NCI-H2029 (cell line): Measurements from ENCODE around the gene STRIP1.
"Not testable (repeated sequence)": the region's sequence is repeated elsewhere in the genome, so short reads cannot be mapped to it uniquely, and the experiment has no call there.

Experiments used
- DNase-seq: peaks from one replicate; lab custom pipeline; 2025; lab: John Stamatoyannopoulos, UW

The STRIP1 gene

DNA sequence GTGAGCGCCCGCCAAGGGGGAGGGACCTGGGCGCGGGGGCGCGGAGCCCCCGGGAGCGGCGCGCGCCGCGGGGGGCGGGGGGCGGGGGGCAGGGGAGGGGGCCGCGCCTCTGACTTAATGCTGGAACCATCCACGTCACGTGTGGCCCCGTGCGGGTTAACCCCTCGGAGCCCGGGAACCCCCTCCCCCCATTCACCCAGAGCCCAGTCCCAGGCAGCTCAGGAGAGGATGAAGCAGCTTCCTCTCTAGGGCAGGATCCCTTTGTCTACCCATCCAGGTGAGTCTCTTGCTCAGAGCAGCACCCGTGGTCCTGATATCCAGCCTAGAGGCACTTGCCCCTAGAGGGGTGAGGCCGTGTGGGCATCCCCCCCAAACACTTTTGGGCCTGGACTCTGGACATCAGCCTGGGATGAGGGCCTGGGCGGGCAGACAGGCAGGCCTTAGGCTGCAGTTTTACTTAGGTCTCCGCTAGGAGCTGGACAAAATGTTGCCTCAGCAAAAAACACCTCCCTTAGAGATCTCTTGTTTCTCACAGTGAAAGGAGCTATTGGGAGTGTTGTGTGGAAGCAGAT, 36.3 kb downstream of the STRIP1 start, which contains the start of gene ALX3:
Gene ALX3, minus strand, starts transcription at position 2 of the 572 bp plus-strand sequence. CDS start 60 bp downstream, outside the sequence.
- DNase-seq, result no peak

DNA sequence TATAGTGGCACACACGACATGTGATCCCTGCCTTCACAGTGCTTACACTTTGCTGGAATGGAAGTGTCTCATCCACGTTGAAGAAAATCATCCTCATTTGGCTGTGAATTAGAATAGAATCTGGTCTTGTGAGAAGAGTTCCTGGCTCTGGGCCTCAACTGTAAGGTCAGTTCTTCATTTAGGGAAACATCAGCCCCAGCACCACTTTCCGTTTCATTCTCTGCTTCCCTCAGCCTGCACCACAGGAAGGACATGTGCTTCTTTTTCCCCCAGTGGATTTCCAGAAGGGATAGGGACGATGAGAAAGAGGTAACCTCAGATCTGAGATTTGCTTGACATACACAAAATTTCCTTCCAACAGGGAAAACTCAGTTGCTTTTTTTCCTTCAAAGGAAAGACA, 39.7 kb downstream of the STRIP1 start:
- no peak for DNase-seq

DNA sequence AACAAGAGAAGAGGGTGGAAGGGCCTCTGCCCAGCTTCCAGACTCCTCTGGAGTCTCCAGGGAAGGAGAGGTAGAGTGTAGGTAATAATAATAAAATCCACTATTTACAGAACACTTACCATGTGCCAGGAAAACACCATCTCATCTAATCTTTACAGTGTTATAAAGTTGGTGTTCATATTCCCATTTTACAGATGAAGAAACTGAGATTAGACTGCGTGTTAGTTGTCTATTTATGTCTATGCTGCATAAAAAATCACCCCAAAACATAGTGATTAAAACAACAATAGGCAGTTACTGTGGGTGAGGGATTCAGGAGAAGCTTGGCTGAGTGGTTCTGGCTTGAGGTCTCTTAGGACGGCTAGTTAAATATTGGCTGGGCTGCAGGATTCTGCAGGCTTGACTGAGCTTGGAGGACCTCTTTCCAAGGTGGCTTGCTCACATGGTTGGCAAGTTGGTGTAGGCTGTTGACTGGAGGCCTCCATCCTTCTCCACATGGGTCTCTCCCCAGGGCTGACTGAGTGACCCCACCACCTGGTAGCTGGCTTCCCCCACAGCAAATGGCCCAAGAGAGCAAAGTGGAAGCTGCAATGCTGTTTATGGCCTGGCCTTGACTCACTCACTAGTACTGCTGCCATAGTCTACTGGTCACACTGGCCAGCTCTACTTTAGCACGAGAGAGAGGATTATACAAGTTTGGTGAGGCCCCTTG, 42.5 kb downstream of the STRIP1 start:
- DNase-seq, result no peak

DNA sequence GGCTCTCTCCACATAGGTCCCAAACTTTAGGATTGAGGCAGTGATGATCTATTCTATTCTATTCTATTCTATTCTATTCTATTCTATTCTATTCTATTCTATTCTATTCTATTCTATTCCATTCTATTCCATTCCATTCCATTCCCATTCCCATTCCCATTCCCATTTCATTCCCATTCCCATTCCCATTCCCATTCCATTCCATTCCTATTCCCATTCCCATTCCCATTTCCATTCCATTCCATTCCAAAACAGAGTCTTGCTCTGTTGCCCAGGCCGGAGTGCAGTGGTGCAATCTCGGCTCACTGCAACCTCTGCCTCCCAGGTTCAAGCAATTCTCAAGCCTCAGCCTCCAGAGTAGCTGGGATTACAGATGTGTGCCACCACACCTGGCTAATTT, 45.6 kb downstream of the STRIP1 start:
- DNase-seq, result not testable (repeated sequence)

DNA sequence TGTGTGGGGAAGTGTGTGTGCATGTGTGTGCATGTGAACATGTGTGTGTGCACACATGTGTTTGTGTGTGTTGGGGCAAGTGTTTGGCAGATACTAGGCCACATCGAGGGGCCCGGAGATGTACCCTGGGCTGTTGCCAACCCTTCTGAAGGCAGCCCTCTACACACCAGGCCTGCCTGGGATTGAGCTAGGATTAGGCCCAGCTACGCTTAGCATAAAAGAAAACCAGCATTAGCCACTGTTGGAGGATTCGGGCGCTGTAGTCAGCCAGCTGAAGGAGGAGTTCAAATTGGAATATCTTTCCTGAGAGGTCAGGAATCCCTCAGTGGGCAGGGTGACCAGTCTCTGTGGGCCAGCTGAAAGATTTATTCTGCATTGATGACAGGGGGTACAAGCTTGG, 46.6 kb downstream of the STRIP1 start:
- DNase-seq, result no peak

DNA sequence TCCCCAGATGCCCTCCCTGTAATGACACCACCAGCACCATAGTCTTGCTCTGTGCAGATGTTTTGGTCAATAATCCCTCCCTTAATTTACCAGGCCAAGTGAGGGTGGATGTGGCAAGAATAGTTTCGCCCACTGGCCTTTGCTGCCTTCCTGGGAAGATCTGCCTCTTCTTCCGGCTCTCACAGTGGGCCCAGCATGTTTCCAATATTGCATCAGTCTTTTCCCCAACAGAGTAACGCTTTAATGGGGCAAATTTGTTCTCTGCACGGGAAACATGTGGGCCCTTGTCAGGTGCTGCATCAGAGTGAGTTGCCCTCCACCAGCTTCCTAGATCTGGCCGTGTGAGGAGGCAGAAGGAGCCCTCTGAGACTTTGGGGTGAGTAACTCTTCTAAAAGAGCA, 48.1 kb downstream of the STRIP1 start:
- DNase-seq, result no peak

DNA sequence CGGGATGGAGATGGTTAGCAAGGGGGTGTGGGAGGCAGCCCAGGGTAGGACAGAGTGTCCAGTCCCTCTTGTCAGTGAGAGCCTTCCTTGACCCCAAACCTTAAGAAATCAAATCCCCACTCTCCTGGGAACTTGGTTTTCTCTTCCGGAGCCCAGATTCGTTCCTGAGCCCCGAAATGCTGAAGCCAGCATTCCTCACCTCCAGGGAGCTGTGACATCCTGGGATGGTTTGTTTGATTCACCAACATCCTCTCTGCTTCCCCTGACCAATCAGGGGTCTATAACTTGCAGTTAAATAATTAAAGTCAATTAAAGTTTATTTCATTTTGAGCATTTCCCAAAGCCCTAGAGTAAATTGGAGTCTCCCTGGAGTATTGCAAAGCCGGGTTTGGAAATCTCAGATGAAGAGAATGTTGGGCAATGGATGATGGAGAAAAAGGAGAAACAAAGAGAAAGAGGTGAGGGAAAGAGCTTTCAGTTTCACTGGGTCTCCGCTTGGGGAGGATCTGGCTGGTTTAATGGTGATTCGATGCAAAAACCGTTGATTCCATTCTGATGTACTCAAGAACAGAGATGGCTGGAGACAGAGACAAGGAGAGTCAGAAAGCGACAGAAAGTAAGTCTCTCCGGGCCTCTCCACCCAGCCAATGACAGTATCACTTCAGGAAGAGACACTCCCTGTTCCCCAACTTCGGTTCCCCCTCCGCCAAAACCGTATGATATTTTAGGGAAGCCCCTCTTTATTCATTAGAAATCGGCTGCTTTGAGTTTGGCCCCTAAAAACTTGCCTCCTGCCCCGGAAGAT, 48.8 kb downstream of the STRIP1 start:
- no peak for DNase-seq

DNA sequence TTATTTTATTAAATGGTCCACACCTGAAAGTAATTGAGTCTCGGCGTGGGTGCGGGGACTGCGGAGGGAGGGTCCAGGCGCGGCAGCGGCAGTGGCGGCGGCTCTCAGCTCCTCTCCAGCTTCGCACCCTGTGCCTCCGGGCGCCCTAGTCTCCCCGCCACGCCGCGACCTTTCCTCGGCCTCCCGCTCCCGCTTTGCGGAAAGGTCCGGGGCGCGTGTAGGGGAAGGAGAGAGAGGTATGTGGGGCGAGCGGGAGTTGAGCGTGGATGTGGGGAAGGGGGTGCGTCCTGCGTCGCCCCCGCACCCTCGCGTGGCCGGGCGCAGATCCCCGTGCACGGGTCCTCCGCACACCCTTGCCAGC, 49.4 kb downstream of the STRIP1 start:
- DNase-seq, result no peak

DNA sequence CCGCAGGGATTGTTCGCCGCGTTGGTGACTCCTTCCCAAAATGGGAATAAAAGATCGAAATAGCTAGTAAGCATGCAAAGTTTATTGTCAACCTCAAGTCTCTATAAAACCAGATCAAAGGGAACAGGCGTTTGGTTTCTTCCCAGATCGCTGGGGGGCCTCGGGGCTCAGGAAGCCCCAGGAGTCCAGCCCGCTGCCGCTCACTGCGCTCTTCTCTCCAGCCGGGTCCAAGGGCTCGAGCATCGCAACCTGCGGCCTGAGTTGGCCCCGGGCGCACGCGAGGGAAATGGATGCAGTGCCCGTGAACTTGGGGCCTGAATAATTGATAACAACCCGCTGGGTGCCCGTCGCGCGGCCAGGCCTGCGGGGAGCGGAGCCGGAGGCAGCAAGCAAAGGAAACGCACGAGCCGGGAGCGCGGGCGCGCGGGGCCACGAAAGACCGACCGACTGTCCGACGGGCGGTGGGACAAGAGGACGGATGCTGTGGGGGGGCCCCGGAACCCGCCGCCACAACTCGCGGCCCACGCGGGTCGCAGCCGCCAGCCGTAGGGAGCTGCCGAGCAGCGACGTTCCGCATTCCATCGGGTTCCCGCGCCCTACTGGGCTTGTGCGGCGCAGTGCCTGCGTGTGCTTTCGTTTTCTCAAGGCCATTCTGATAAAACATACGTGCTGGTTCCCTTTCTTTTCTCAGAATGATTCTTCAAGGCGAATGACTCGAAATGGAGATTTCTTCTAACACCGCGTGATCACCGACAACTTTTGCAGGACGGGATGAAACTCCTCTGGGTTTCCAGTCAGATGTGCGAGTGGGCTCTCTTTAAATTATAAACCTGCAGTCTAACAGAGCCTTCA, 50.0 kb downstream of the STRIP1 start:
- DNase-seq, result no peak

DNA sequence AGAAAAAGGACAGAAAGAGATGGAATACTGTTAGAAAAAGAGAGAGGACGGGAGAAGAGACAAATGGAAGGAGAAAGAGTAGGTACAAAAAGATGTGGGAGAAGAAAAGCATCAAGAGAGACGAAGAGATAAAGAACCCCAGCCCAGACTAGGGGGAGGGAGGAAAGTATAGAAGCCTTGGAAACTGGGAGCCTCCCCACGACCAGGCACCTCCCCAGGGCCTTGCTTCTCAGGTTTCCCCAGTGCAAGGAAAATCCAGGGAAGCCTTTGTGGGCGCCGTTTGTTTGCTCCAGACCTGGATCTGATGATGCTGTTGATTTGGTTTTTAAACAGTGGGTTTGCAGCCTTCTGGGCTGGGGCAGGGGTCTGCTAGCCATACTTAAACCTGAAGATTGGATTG, 51.2 kb downstream of the STRIP1 start:
- DNase-seq, result no peak

DNA sequence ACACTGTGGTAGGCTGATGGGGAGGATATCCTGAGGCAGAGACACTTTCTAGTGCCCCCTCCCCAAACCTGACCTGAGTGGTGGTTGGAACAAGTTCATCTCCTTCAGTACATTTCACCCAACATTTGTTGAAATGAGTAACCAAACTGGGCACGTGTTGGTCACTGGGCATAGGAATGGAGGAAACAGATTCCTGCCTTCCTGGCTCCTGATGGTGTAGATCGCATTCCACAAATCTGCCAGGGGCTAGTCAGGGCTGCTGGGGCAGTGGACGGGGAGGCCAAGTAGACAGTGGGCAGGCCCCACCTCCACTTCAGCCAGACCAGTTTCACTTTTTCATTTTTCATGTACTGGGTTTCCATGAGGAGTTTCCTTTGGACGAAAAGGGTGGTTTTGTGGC, 52.5 kb downstream of the STRIP1 start:
- no peak for DNase-seq

DNA sequence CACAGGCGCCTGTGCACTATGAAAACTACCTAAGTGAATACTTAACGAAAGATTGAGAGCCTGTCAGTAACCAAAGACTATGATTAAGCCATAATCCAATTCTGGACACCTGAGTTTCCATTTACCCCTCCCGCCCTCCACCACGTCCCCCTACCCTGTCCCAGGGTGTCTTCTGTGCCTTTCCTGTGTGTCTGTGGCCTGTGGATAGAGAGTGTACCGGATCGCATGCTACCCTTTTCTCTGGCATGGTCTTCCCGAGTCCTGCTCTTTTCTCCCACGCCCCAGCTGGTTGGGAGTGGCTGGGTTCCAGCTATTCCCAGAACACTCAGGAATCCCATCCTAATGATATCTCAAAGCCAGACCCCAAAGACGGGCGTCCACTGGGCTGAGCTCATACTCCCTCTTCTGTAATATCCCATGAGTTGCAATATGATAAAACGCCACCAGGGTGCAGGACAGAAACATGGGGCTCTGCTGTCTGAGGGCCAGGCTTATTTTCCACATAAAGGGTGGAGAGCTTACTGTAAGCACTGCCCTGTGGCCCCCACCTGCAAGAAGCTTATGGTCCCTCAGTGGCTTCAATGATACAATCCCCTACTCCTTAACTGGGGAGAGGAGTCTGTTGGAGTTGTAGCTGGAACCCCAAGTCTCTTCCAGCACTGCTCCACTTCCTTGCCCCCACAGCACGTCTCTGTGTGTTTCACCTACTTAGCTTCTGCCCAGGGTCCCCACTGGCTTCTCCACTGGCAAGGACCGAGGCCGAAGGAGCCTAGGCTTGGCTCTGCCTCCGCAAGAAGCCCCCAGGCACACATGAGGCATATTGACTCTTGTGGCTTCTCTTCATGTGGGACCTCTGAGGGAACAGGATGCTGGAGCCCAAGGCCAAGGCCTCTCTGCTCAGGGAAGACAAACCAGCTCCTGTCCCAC, 53.7 kb downstream of the STRIP1 start:
- DNase-seq, result peak; percentile 29

DNA sequence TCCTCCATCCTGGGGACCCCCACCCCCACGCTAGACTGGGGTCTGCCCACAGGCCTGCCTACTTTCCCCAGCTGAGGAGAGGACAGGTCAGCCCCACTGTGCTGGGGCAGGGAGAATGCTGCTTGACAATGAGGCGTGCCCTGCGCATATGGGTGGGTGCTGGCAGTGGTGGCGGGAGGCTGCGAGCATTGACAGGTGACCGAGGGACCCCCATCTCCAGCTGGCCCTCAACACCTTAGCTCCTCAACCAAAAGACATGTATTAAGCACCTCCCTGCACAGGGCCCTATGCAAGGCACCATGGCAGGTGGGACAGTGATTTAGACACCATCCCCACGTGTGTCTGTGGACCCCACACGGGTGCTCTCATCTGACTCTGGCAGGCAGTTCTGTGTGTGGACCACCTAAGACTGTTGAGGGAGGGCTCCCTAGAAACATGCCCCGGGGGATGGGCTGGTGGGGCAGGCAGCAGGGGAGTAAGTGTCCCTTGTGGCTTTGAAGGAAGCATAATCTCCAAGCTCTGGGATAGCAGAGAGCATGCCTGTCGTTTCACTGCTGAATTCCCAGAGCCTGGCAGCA, 54.4 kb downstream of the STRIP1 start:
- no peak for DNase-seq

DNA sequence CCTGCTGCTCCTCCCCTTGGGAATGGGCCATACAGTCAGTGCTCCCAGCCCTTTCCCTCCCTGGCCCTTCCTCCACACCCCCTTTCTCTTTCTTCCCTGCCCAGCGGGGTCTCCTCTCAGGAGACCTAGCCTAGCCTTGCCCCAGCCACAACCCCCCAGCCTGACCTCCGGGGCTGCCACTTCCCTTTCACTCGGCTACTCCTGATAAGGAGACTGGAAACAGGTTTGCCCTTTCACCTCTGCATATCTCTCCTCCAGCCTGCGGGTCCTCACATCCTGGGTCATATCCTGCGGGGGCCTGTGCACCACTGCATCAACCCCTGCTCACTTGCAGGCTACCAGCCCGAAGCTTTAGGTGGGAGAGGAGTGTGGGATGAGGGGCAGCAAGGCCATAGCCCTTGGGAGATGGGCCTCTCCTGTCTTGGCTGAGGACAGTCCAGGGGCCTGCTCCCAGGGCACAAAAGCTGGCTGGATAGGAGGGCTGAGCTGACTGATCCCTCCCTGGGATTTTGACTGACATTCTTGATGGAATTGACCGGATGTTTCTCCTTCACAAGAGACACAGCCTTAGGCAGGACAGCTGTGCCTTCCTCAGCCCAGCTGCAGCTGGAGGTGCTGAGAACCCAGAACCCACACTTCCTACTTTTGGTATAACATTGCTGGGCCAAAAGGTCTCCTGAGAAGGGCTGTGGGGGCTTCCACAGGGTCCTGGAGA, 55.3 kb downstream of the STRIP1 start:
- DNase-seq, result no peak

DNA sequence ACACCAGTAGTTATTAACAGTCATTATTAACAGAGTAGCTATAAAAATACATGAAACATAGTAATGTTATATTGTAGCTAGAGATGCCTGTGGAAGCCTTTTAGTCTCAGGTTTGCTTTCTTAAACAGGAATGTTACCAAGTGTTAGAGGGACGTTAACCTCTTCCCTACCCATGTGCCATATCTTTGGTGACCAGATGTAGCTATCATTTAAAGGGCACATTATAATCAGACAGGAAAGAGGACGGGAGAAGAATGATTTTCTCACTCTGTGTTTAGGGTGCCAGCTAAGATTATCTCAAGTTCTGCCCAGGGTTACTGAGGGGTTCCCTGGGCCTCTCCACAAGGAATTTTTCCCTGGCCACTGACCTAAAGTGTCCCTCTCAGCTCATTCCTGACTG, 57.0 kb downstream of the STRIP1 start:
- DNase-seq, result no peak

DNA sequence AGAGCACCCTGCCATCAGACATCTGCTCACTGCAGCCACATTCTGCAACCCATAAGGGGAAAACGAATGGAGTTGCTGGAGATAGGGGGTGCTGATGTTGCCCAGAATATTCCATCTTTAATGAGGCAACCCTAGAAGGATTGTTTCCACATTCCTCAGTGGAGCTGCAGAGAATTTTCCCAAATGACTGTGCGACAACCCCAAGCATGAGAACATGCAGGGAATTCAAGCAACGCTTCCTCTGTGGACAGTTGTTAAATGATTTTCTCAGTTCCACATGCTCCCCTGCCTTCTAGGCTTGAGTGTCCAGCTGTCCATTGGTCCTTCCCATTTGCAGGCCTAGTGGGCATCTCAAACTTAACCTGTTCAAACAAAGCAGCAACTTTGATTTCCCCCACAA, 57.4 kb downstream of the STRIP1 start:
- no peak for DNase-seq

DNA sequence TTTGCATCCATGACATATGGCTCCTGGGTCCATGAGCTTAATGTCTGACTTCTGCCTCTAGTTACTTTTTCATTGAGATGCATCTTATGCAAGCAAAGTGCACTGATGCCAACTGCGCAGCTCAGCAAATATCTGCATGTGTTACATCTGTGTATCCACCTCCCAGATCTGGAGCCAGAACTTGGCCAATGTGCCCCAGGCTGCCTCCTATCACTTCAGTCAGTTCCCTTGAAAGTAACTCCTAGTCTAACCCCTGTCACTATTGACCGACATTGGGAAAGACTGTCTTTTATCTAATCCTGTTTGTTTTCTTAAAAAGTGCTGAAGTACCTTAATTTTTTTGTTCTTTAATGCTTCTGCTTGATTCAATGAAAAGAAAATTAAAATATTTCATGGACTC, 58.6 kb downstream of the STRIP1 start:
- DNase-seq, result no peak

DNA sequence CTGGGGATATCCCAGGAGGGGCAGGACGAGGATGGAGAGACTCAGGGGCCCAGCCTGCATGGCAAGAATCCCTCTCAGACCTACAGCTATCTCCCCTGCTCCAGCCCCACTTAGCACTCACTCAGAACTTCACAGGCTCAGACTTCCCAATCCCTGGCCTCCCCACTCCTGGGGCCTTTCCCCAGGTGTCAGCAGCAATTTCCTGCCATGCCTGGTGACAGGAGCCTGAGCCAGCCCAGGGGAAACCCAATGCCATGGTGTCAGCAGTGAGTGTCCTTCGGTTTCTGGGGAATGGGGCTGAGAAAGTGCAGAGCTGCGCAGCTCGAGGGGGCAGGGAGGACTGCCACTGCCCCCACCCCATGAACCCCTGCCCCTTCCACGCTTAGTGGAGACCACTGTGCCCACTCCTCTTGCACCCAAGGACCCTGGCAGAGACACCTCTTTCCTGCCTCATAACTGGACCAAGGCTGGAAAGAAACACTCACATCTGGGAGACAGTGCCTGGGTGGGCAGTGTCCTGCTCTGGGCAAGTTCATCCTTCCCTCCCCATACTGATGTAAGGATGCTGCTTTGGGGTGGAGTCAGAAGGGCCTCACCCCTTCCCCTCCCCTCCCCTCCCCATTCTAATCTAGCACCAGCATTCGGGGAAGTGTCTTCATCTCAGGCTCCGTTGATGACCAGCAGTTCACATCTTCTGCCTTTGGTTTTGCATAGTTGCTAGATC, 60.7 kb downstream of the STRIP1 start:
- DNase-seq, result no peak

DNA sequence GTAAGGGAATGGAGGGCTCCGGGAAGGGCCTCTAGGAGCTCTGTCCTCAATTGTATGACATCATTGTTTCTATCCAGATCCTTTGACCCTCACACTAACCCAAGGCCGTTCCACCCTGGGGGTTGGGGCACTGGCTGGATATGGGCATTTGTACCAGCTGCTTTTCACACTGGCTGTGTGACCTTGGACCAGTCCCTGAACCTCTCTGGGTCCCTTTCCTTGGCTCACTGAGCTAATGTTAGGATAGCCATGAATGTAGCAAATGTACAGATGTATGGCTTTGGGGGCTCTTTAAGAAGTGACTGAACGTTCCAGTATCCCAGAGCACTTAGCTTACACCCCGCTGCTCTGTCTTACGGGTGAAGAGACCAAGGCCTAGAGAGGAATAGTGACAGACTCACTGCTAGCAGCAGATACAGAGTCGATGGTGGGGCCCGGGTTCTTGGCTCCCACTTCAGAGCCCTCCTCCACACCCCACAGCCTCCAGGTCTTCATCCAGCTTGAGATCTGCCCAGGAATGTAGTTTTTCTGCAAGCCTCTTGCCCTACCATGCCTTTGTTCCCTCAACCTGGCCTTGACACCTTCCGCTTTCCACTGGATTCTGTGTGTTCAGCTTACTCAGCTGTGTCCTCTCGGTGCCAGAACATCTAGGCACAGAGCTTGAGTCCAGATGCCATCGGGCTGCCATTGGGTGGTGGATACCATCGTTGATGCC, 63.2 kb downstream of the STRIP1 start:
- DNase-seq, result no peak
